Pancreas (tissue), 10 donors: Measurements from ENCODE around the gene DEAF1. TPM values are rescaled to one million over a fixed set of nuclear protein-coding genes. Genes with fewer than 3 reads are reported as not detected.

Experiments used
- ATAC-seq, 4 donors: fragments of 200-7000 bp; cut with Tn5 transposase; one replicate each; pipeline versions ENCODE4 v1.8.0 to v1.9.1; 2020; ENCODE audit warnings: mild to moderate bottlenecking in 4 of 4, moderate library complexity in 4 of 4
- DNase-seq, 6 donors: peaks; one replicate each; pipeline ENCODE4 v3.0.0-alpha.2; 2020
- FAIRE-seq: peaks from 2 replicates; lab custom pipeline; 2012; peaks lifted over from hg19 to GRCh38; lab: Jason Lieb, UNC
- H3K27ac ChIP-seq, 4 donors: fragments of 200-600 bp; sonication (generic); 1 replicate in 3 of 4; 2 replicates in 1 of 4; pipeline versions ENCODE4 v1.5.0 to v1.8.0; 2020
- H3K27me3 ChIP-seq, 4 donors: fragments of 200-600 bp; one replicate each; pipeline ENCODE4 v1.8.0; 2021
- H3K36me3 ChIP-seq, 3 donors: fragments of 200-600 bp; sonication (generic) in 1 of 3; one replicate each; pipeline versions ENCODE4 v1.5.0 to v1.8.0; 2020 to 2021
- H3K4me1 ChIP-seq, 3 donors: fragments of 200-600 bp; one replicate each; pipeline ENCODE4 v1.8.0; 2021
- H3K4me3 ChIP-seq, 4 donors: fragments of 200-600 bp; sonication (generic) in 2 of 4; one replicate each; pipeline versions ENCODE4 v1.5.0 to v1.8.0; 2020 to 2021
- H3K9me3 ChIP-seq, 4 donors: fragments of 200-600 bp; one replicate each; pipeline ENCODE4 v1.8.0; 2021
- CTCF ChIP-seq, 4 donors: fragments of 200-600 bp; sonication (generic) in 3 of 4; IDR thresholded peaks; one replicate each; pipeline versions ENCODE4 v1.5.0 to v1.8.0; 2021; ENCODE audit warnings: antibody characterized with exemption in 4 of 4
- WGBS, 2 donors: extraction: QIAGEN DNeasy Blood & Tissue Kit; methylation state at CpG; one replicate each; pipeline ENCODE4 v1.1.7; 2013; 5-methylcytosine and 5-hydroxymethylcytosine counted together
- intact Hi-C, 3 donors: fragments of 100-400 bp; cut with DNase I; formaldehyde crosslinking; loops; one replicate each; pipeline versions ENCODE4 v1.11.1 to v1.14.2; 2022
- polyA plus RNA-seq, 2 donors: library from polyadenylated mRNA; stranded (reverse); fragments of 200-250 nt; gene quantifications; one replicate each; pipeline ENCODE4 v1.2.3, GENCODE V29; 2013
- total RNA-seq, 6 donors: library from RNA; stranded (reverse); fragmentation: NEBNext Ultra II Directional in 4 of 6; extraction: Animal tissue kit (Norgen Biotek cat#: 25700) in 4 of 6; gene quantifications; one replicate each; pipeline versions ENCODE4 v1.2.1 to v1.2.4, GENCODE V29; 2021 to 2023
- donor health status: healthy with polysubstance abuse.
- donor health status: DM: no; HTN: no; CAD: no; lungs with moderate emphysema.
- donor health status: DM: no; HTN: no; CAD: no.
- donor health status: control.
- donor health status: control.
- donor health status: Bipolar disorder and iron deficiency.
- donor health status: DM: yes; HTN: yes; CAD: no.
- donor health status: DM: no; HTN: no; CAD: no.
- donor health status: DM: no; HTN: no; CAD: no.
- donor health status: DM: yes; HTN: yes; CAD: no.

Gene DEAF1
- total and polyA plus RNA-seq, 8 donors = 15.9 to 33.8 (median 21.0) TPM

- H3K9me3 ChIP-seq = no peaks in the 10 kb centered on the region
- intact Hi-C loops = no loop called here
- 96 to 99% methylated on average over 6 of the region's 6 CpGs for WGBS, 2 donors
- no peaks in the 10 kb centered on the region for H3K27me3 ChIP-seq
- H3K36me3 ChIP-seq = peaks cover 0 to 2% (median 0%) of the 10 kb centered on the region in 3 donors
- no peak overlapping the region for H3K4me3 ChIP-seq
- no peak for ATAC-seq
- H3K27ac ChIP-seq = no peak overlapping the region
- TF ChIP-seq CTCF (IDR thresholded peaks at IDR 0.05) = no peak
- DNase-seq = no peak
- peaks cover 7 to 14% (median 10%) of the 10 kb centered on the region in 3 donors for H3K4me1 ChIP-seq
- FAIRE-seq = no peak
These were observed 19.4 kb upstream of the DEAF1 start for GRCh38 chr11:714436-714835.

- Histone ChIP-seq H3K4me1 (peaks cover 20 to 31% (median 29%) of the 10 kb centered on the region in 3 donors), H3K27ac (peak overlapping the region in 2 of 4 donors; percentile 53 to 66), H3K9me3 (no peaks in the 10 kb centered on the region), H3K27me3 (no peaks in the 10 kb centered on the region), H3K36me3 (no peaks in the 10 kb centered on the region), H3K4me3 (no peak overlapping the region)
- ATAC-seq = no peak
- peak in 3 of 6 donors; percentile 25 to 75 (median 49) for DNase-seq
- WGBS, 2 donors = 64 to 77% methylated on average over 27 of the region's 27 CpGs
- no peak for FAIRE-seq
- intact Hi-C loops = no loop called here
- TF ChIP-seq CTCF (IDR thresholded peaks at IDR 0.05) = no peak
These were observed 14.3 kb upstream of the DEAF1 start for GRCh38 chr11:709109-709997.

GRCh38 chr11:708511-708910 lies 13.5 kb upstream of the DEAF1 start:
- Histone ChIP-seq H3K27me3 (no peaks in the 10 kb centered on the region), H3K4me1 (peaks cover 25 to 37% (median 32%) of the 10 kb centered on the region in 3 donors), H3K36me3 (no peaks in the 10 kb centered on the region), H3K9me3 (no peaks in the 10 kb centered on the region), H3K4me3 (peak overlapping the region in 1 of 4 donors; percentile 80), H3K27ac (peak overlapping the region; percentile 81 to 93 (median 86))
- FAIRE-seq = no peak
- WGBS, 2 donors = 62 to 75% methylated on average over 5 to 7 of the region's 7 CpGs
- intact Hi-C loops = no loop called here
- no peak for TF ChIP-seq CTCF (IDR thresholded peaks at IDR 0.05)
- no peak for ATAC-seq
- DNase-seq = peak in 3 of 6 donors; percentile 18 to 74 (median 51)

GRCh38 chr11:707817-708420 lies 12.9 kb upstream of the DEAF1 start:
- intact Hi-C loops = no loop called here
- FAIRE-seq (no peak), DNase-seq (peak in 5 of 6 donors; percentile 61 to 83 (median 65)), ATAC-seq (peak in 3 of 4 donors; percentile 6 to 12 (median 7))
- H3K4me1 ChIP-seq = peaks cover 28 to 40% (median 30%) of the 10 kb centered on the region in 3 donors
- 30 to 31% methylated on average over 16 of the region's 16 CpGs for WGBS, 2 donors
- TF ChIP-seq CTCF (IDR thresholded peaks at IDR 0.05) = no peak
- no peaks in the 10 kb centered on the region for H3K36me3 ChIP-seq
- no peaks in the 10 kb centered on the region for H3K9me3 ChIP-seq
- H3K4me3 ChIP-seq = peak overlapping the region in 2 of 4 donors; percentile 80 to 85
- H3K27ac ChIP-seq = peak overlapping the region; percentile 81 to 93 (median 86)
- no peaks in the 10 kb centered on the region for H3K27me3 ChIP-seq
